Measurements from ENCODE around the gene CDH4.

CDH4 gene

DNA sequence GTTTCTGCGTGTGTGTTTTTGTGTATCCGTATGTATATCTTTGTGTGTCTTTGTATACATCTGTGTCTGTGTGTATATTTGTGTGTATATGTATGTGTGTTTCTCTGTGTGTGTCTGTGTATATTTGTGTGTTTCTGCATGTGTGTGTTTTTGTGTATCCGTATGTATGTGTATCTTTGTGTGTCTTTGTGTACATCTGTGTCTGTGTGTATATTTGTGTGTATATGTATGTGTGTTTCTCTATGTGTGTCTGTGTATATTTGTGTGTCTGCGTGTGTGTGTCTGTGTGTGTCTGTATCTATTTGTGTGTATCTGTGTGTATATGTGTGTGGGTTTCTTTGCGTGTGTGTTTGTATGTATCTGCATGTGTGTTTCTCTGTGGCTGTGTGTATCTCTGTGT, 192.6 kb downstream of the CDH4 start:
- in situ Hi-C loops (cut with MboI; ENCODE audit: low sequenced_read_pairs, unreplicated experiment): no loop called here
- DNase-seq (ENCODE audit: low spot score): no peak
- TF ChIP-seq, protein P1, sequence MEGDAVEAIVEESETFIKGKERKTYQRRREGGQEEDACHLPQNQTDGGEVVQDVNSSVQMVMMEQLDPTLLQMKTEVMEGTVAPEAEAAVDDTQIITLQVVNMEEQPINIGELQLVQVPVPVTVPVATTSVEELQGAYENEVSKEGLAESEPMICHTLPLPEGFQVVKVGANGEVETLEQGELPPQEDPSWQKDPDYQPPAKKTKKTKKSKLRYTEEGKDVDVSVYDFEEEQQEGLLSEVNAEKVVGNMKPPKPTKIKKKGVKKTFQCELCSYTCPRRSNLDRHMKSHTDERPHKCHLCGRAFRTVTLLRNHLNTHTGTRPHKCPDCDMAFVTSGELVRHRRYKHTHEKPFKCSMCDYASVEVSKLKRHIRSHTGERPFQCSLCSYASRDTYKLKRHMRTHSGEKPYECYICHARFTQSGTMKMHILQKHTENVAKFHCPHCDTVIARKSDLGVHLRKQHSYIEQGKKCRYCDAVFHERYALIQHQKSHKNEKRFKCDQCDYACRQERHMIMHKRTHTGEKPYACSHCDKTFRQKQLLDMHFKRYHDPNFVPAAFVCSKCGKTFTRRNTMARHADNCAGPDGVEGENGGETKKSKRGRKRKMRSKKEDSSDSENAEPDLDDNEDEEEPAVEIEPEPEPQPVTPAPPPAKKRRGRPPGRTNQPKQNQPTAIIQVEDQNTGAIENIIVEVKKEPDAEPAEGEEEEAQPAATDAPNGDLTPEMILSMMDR (IDR thresholded peaks at IDR 0.05; ENCODE audit: borderline replicate concordance, control extremely low read depth, extremely low read depth, insufficient read depth, missing control alignments): no peak

DNA sequence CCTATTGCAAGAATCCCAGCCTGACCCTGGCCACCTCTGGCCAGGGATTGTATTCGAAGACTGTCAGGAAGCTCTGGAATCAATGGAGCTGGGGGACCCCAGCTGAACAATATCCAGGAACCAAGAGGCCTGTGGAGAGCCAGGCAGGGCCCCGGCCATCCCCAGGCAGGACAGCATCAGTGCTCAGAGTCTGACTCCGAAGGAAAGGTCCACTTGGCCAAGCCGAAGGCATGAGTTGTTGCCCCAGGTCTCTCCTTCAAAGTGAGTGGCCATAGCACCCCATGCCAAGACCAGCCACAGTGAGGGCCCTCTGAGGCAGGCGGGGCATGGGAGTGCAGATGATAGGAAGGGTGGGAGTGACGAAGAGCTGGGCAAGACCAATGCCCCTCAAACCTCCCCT, 193.1 kb downstream of the CDH4 start:
- in situ Hi-C loops (cut with MboI; ENCODE audit: low sequenced_read_pairs, unreplicated experiment): no loop called here
- no peak for DNase-seq (ENCODE audit: low spot score)
- TF ChIP-seq, protein P1 (IDR thresholded peaks at IDR 0.05; ENCODE audit: borderline replicate concordance, control extremely low read depth, extremely low read depth, insufficient read depth, missing control alignments): no peak

DNA sequence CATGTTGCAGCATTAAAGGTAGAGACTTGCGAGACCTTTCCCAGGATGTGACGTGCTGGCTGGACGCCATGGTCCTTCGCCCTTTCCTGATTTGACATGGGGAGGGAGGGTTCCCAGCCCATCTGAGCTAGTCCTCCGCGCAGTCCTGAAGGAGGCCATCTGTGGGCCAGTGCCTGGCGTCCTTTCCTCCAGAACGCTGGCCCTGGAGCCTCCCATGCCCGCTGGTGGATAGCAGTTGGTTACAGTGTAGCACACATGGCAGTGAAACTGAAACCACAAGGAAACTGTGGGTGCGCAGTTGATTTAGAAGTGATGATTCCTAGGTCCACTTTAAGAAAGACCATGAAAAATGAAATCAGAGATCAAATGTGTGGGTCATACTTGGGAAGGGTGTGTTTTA, 193.7 kb downstream of the CDH4 start:
- no peak for DNase-seq (ENCODE audit: low spot score)
- in situ Hi-C loops (cut with MboI; ENCODE audit: low sequenced_read_pairs, unreplicated experiment): no loop called here
- TF ChIP-seq, protein P1 (IDR thresholded peaks at IDR 0.05; ENCODE audit: borderline replicate concordance, control extremely low read depth, extremely low read depth, insufficient read depth, missing control alignments): no peak

DNA sequence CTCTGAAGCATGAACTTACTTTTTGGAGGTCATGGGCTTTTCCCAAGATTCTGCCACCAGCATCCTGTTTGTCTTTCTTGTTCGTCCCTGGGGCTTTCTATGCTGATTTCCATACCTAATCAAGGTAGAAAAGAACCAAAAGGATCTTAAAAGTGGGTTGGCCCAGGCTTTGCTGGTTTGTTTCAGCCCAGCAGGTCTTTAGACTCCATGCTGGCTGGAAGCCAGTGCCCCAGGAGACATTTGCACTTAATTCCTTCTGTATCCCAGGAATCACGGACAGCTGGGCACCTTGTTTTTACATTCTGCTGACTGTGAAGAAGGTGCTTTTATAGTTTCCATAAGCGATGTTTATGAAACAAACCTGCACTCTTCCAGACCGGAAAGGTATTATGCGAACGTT, 195.9 kb downstream of the CDH4 start:
- no peak for DNase-seq (ENCODE audit: low spot score)
- in situ Hi-C loops (cut with MboI; ENCODE audit: low sequenced_read_pairs, unreplicated experiment): no loop called here
- TF ChIP-seq, protein P1 (IDR thresholded peaks at IDR 0.05; ENCODE audit: borderline replicate concordance, control extremely low read depth, extremely low read depth, insufficient read depth, missing control alignments): no peak

DNA sequence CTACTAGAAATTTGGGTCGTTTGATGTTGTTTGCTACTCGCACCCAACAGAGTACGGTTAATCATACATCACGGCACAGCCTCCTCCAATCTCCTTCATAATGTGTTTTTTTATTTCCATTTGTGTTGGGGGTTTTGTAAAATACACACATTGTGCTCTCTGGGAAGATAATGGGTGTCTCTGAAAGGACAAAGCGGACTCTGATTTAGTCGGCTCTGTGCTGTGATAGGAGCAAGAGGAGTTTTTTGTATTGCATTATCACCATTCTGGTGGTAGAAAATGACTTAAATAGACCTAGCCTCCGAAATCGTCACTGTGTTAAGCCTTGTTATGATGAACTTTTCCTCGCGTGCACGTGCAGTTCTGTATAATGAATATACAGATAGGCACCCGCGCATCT, 196.3 kb downstream of the CDH4 start:
- DNase-seq (ENCODE audit: low spot score): no peak
- TF ChIP-seq, protein P1 (IDR thresholded peaks at IDR 0.05; ENCODE audit: borderline replicate concordance, control extremely low read depth, extremely low read depth, insufficient read depth, missing control alignments): no peak
- in situ Hi-C loops (cut with MboI; ENCODE audit: low sequenced_read_pairs, unreplicated experiment): no loop called here

DNA sequence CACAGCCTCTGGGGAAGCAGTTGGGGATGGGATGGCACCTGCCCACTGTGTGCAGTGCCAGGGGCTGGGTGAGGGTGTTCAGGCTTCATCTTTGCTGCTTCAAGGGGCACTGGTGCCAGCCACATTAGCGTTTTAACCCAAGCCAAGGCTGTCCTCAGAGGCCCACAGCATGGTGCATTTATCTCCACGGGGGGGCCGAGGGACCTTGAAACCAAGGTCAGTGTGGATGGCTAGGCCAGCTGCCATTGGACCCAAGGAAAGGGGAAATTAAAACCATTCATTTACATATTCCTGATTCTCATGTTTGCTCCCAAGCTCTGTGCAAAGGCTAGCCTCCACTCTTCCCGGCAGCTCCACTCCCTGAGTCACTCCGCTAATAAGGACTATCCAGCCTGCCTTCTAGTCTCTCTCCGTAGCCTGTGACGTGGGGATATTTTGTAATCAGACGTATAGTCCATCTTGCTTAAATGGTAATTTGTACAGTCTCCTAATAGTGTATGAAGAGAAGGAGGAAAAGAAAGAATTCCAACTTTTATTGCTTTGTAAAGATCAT, 197.1 kb downstream of the CDH4 start:
- TF ChIP-seq, protein P1 (IDR thresholded peaks at IDR 0.05; ENCODE audit: borderline replicate concordance, control extremely low read depth, extremely low read depth, insufficient read depth, missing control alignments): no peak
- in situ Hi-C loops (cut with MboI; ENCODE audit: low sequenced_read_pairs, unreplicated experiment): no loop called here
- DNase-seq (ENCODE audit: low spot score): no peak

DNA sequence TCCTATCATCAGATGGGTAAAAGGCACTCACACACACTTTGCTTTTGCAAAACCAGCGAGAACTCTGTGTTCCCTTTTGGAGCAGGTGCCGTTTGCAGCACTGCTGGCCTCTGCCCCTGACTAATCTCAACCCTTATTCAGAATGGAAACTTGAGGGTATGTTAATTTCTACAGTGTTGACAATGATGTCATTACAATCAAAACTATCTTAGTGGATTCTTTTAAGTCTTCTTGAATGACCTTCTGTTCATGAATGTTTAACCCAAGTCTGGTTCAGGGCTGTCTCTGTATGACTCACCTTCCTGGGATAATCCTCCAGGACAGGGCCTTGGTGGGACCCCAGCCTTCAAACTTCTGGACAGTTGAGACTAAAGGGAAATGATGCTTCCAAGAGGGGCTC, 197.9 kb downstream of the CDH4 start:
- in situ Hi-C loops (cut with MboI; ENCODE audit: low sequenced_read_pairs, unreplicated experiment): no loop called here
- TF ChIP-seq, protein P1 (IDR thresholded peaks at IDR 0.05; ENCODE audit: borderline replicate concordance, control extremely low read depth, extremely low read depth, insufficient read depth, missing control alignments): no peak
- no peak for DNase-seq (ENCODE audit: low spot score)
